Stimulated activated CD8-positive, alpha-beta memory T cell treated with anti-CD3 and anti-CD28 coated beads, Interleukin-7, amount 100 ng/mL, for 4 hours (primary cell): ENCODE data around the gene SLC25A6.
A peak's percentile ranks its signal among the peaks of the same experiment; 100 is the strongest.
"Not testable (repeated sequence)": the region's sequence is repeated elsewhere in the genome, so short reads cannot be mapped to it uniquely, and the experiment has no call there.

Experiments
- DNase-seq, 2 donors: peaks; one replicate each; pipeline ENCODE4 v3.0.0-alpha.2; 2020; ENCODE audit warnings: low read depth in 2 of 2

SLC25A6 gene

GRCh38 chrX:1412551-1413161 lies 20.7 kb upstream of the SLC25A6 start:
- no peak for DNase-seq

GRCh38 chrX:1411326-1411725 lies 19.4 kb upstream of the SLC25A6 start:
- no peak for DNase-seq

DNA sequence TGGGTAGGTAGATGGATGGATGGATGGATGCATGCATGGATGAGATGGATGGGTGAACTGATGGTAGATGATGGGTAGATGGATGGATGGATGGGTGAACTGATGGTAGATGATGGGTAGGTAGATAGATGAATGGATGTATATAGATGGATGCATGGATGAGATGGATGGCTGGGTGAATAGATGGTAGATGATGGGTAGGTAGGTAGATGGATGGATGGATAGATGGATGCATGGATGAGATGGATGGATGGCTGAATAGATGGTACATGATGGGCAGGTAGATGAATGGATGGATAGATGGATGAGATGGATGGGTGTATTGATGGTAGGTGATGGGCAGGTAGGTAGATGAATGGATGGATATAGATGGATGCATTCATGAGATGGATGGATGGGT lies 15.1 kb upstream of the SLC25A6 start:
- DNase-seq, result no peak

GRCh38 chrX:1405769-1406168 lies 13.9 kb upstream of the SLC25A6 start:
- not testable (repeated sequence) for DNase-seq

DNA sequence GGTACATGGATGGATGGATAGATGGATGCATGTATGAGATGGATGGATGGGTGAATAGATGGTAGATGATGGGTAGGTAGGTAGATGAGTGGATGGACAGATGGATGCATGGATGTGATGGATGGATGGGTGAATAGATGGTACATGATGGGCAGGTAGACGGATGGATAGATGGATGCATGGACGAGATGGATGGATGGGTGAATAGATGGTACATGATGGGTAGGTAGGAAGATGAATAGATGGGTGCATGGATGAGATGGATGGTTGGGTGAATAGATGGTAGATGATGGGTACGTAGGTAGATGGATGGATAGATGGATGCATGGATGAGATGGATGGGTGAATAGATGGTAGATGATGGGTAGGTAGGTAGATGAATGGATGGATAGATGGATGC lies 12.0 kb upstream of the SLC25A6 start:
- not testable (repeated sequence) for DNase-seq

GRCh38 chrX:1403228-1403627 lies 11.3 kb upstream of the SLC25A6 start:
- no peak for DNase-seq

DNA sequence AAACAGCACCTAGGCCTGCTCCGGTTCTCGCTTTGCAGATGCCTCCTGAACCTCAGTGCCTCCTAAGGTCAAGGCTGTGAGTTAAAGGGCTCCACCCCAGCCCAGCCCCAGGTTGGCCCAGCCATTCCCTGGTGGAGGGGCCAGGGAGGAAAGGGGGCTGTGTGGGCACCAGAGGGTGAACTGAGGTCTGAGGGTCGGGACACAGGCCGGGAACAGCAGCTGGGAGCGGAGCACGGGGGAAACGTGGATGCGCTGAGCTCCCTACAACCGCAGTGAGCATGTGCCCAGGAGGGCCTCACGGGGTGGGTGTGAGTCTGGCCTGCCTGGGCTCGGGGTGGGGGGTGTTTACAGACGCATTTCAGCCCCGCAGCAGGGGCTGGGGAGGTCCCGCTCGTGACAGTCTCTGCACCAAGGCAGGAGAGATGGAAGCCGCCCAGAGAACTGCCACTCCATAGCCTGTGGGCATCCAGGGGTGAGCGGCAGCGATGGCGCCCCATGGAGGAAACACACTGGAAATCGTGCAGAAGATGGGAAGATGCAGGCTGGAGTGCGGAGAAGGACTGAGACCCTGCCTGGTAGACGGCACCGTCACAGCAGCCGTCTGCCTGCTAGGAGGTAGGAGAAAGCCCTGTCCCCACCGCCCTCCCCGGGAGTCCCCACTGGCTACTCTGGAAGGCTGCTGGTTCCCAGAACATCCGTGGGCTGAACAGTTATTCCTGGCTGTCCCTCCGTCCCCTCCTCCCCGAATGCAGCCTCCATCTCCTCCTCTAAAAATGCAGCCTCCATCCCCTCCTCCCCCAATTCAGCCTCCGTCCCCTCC lies 9.9 kb upstream of the SLC25A6 start:
- DNase-seq, result no peak

GRCh38 chrX:1400742-1401471 lies 9.0 kb upstream of the SLC25A6 start:
- DNase-seq, result no peak

DNA sequence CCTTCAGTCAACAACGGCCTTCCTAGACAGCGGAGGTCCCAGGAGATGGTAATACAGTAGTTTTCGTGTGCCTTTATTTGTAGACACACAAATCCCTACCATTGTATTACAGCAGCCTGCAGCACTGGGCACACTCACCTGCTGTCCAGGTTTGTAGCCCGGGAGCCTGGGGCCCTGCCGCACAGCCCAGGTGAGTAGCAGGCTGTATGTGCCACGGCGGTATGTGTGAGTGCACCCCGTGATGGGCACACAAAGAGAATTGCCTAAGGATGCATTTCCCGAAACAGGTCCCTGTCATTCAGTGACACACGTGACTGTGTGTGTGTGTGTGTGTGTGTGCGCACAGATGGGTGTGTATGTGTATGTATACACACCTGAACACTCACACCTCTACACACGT lies 8.1 kb upstream of the SLC25A6 start:
- no peak for DNase-seq

- DNase-seq, result no peak
These were observed 6.8 kb upstream of the SLC25A6 start for GRCh38 chrX:1398431-1399340.

- no peak for DNase-seq
These were observed 5.7 kb upstream of the SLC25A6 start for GRCh38 chrX:1397441-1398270.

GRCh38 chrX:1397001-1397400 lies 5.1 kb upstream of the SLC25A6 start:
- no peak for DNase-seq

DNA sequence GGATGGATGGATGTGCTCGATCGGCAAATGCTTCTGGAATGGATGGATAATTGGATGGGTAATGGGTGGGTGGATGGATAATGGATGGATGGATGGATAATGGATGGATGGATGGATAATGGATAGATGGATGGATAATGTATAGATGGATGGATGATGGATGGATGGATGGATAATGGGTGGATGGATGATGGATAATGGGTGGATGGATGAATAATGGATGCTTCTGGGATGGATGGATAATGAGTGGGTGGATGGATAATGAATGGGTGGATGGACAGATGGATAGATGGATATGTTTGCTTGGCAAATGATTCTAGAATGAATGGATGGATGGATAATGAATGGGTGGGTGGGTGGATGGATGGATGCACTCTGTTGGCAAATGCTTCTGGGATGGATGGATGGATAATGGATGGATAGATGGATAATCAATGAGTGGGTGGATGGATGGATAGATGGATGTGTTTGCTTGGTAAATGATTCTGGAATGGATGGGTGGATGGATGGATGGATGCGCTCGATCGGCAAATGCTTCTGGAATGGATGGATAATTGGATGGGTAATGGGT lies 3.8 kb upstream of the SLC25A6 start:
- no peak for DNase-seq

DNA sequence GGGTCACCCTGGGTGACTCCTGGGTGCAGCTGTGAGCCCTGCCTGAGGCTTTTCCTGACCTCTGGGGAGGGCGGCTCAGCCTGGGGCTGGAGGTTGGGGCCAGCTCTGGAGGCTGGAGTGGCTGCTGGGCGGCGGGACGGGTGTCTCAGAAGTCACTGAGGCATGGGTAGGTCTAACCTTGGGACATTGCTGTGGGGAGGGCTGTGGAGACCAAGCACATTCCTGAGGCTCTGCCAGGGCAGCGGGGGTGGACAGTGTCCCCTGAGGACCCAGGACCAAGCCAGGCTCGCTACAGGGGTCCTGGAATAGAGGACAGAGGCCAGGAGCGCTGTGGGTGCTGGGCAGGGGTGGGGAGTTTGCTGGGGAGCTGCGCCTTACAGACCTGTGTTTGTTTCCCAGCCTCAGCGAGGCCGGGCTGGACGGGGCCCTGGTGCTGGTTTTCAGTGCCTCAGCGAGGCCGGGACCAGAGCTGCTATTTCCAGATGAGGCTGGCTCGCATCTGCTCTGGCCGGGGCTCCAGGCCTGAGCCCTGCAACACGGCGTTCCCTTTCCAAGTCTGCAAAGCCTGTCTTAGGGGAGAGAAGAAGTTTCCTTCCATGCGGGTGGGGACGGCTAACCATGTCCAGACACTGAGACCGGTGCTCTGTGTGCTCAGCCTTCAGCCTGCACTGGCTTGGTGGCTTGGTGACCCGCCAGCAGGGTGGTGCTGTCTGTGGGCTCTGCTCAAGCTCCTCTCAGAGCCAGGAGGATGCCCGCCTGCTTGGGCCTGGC lies 3.0 kb upstream of the SLC25A6 start:
- no peak for DNase-seq

GRCh38 chrX:1393871-1394615 lies 2.1 kb upstream of the SLC25A6 start:
- DNase-seq, result no peak

DNA sequence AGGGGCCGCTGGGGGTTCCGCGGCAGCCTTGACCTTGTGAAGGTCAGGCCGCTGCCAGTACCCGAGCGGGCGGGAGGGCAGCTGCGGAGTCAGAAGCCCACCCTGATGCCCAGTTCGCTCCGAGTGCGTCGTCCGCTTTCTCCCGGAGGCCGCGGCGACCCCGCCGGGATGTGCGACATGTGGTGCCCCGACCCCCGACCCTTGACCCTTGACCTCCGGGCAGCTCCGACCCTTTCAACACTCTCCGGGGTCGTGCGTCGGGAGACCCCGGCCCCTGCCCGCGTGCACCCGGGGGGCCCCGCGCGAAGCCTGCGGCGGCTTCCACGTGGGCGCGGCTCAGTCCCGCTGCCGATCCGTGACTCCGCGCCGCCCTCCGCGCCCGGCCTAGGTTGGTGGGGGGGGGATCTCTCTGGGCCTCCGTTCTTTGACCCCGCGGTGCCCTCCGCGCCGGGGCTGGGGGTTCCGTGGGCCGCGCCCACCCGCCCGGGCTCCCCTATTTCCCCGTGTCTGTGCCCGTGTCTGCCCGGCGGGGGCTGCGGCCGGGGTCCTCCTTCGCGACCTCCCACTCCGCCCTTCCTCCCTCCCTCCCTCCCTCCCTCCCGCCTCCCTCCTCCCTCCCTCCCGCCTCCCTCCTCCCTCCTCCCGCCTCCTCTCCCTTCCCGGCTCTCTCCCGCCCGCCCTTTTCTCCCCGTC lies 609 bp upstream of the SLC25A6 start:
- DNase-seq, result peak; percentile 28 to 57

- DNase-seq, result peak in 1 of 2 donors; percentile 78
These were observed 575 bp downstream of the SLC25A6 start for GRCh38 chrX:1391370-1391706.

DNA sequence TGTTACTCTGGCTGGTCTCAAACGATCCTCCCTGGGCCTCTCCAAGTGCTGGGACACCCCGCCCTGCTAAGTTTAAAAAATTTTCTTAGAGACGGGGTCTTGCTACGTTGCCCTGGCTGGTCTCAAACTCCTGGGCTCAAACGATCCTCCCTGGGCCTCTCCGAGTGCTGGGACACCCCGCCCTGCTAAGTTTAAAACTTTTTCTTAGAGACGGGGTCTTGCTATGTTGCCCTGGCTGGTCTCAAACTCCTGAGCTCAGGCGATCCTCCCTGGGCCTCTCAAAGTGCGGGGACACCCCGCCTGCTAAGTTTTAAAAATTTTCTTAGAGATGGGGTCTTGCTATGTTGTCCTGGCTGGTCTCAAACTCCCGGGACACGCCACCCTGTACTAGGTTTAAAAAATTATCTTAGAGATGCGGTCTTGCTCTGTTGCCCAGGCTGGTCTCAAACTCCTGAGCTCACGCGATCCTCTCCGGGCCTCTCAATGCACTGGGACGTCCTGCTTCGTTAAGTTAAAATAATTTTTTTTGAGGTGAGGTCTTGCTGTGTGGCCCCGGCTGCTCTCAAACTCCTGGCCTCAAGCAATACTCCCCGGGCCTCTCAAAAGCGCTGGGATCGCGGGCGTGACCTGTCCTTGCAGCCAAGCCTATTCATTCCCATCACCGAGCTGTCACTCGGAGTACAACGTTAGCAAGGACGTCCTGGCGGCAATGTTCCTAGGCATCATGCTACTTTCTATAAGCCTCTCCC lies 1.1 kb downstream of the SLC25A6 start:
- no peak for DNase-seq
